ENCODE data around the gene OLIG1. TPM values are rescaled to one million over a fixed set of nuclear protein-coding genes. Genes with fewer than 3 reads are reported as not detected.
A peak's percentile ranks its signal among the peaks of the same experiment; 100 is the strongest.

Gene OLIG1
- total RNA-seq, 1 donor from 2014 or later = not detected

- intact Hi-C loops (cut with micrococcal nuclease) = no loop called here
- Mint-ChIP-seq H3K4me3 (no peak overlapping the region), H3K36me3 (ENCODE audit: low read depth) (no peaks in the 10 kb centered on the region), H3K27me3 (peaks cover 14% of the 10 kb centered on the region), H3K27ac (no peak overlapping the region), H3K9me3 (no peaks in the 10 kb centered on the region), H3K4me1 (peaks cover 3% of the 10 kb centered on the region)
- no peak for DNase-seq
Measured at GRCh38 chr21:33059380-33059841, 10.5 kb upstream of the OLIG1 start.

- no peak for DNase-seq
- Mint-ChIP-seq H3K27me3 (peaks cover 25% of the 10 kb centered on the region), H3K4me3 (no peak overlapping the region), H3K9me3 (no peaks in the 10 kb centered on the region), H3K36me3 (ENCODE audit: low read depth) (no peaks in the 10 kb centered on the region), H3K27ac (no peak overlapping the region), H3K4me1 (peaks cover 5% of the 10 kb centered on the region)
- intact Hi-C loops (cut with micrococcal nuclease) = no loop called here
Measured at GRCh38 chr21:33061233-33061632, 8.7 kb upstream of the OLIG1 start.

GRCh38 chr21:33063375-33063883, 6.5 kb upstream of the OLIG1 start:
- intact Hi-C loops (cut with micrococcal nuclease) = no loop called here
- H3K9me3 Mint-ChIP-seq = peaks cover 2% of the 10 kb centered on the region
- no peak overlapping the region for H3K4me3 Mint-ChIP-seq
- no peak overlapping the region for H3K27ac Mint-ChIP-seq
- DNase-seq = no peak
- H3K4me1 Mint-ChIP-seq = peaks cover 3% of the 10 kb centered on the region
- H3K27me3 Mint-ChIP-seq = peaks cover 40% of the 10 kb centered on the region
- no peaks in the 10 kb centered on the region for H3K36me3 Mint-ChIP-seq (ENCODE audit: low read depth)

DNA sequence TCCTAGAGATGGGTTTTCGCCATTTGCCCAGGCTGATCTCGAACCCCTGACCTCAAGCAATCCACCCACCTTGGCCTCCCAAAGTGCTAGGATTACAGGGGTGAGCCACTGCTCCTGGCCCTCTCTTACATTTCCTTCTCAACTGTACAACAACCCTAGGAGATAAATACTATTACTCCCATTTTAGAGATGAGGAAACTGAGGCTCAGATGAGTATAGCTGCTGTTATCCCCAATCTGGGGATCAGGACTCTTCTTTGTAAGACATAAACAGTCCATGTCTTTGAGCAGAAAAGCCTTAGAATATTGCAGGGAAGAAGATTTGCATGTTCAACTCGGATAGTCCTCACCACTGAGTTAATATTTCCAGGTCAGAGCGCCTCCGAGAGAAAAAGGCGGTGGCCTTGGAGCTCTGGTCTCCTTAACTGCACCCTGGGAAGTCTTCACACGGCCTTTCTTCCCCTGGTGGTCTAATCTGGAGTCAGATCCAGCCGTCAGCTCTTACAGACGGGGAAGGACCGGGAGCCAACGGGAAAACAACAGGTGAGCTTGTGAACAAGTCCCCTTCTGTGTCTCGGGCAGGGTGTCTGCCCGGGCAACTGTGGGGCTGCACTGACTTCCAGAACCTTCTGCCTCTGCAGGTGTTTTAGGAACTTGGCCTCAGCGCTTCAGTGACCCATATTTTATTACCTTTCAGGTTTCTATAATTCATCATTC, 5.9 kb upstream of the OLIG1 start:
- intact Hi-C loops (cut with micrococcal nuclease) = no loop called here
- Mint-ChIP-seq H3K4me1 (peaks cover 2% of the 10 kb centered on the region), H3K36me3 (ENCODE audit: low read depth) (no peaks in the 10 kb centered on the region), H3K9me3 (peaks cover 4% of the 10 kb centered on the region), H3K4me3 (no peak overlapping the region), H3K27ac (no peak overlapping the region), H3K27me3 (peaks cover 44% of the 10 kb centered on the region)
- DNase-seq = no peak

- DNase-seq = no peak
- H3K27ac Mint-ChIP-seq = no peak overlapping the region
- H3K4me1 Mint-ChIP-seq = peaks cover 2% of the 10 kb centered on the region
- intact Hi-C loops (cut with micrococcal nuclease) = no loop called here
- no peaks in the 10 kb centered on the region for H3K36me3 Mint-ChIP-seq (ENCODE audit: low read depth)
- no peak overlapping the region for H3K4me3 Mint-ChIP-seq
- H3K9me3 Mint-ChIP-seq = peaks cover 7% of the 10 kb centered on the region
- H3K27me3 Mint-ChIP-seq = peaks cover 52% of the 10 kb centered on the region
Measured at GRCh38 chr21:33064623-33065390, 5.1 kb upstream of the OLIG1 start.

GRCh38 chr21:33067043-33067442, 2.9 kb upstream of the OLIG1 start:
- no peak overlapping the region for H3K4me3 Mint-ChIP-seq
- H3K9me3 Mint-ChIP-seq = peaks cover 7% of the 10 kb centered on the region
- DNase-seq = no peak
- H3K27me3 Mint-ChIP-seq = peaks cover 60% of the 10 kb centered on the region
- H3K4me1 Mint-ChIP-seq = peaks cover 9% of the 10 kb centered on the region
- no peak overlapping the region for H3K27ac Mint-ChIP-seq
- H3K36me3 Mint-ChIP-seq (ENCODE audit: low read depth) = no peaks in the 10 kb centered on the region
- intact Hi-C loops (cut with micrococcal nuclease) = no loop called here

DNA sequence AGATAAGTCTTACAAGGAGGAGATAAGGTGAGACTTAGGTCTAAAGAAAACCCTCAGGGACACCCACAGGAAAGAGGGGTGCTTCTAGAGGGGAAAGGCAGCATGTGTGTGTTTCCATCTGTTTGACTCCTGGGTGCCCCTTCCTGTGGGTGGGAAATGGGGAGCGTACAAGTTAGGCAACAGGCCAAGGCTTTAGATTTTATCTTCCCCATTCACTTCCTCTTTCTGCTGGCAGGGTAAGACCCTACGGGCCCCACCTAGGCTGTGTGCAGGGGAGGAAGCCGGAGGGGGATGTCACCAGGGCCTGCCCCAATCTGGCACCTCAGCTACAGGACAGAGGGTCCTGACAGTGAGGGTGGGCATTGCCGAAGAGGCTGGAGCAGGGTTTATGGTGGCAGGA, 2.5 kb upstream of the OLIG1 start:
- Mint-ChIP-seq H3K27me3 (peaks cover 63% of the 10 kb centered on the region), H3K4me3 (no peak overlapping the region), H3K4me1 (peaks cover 11% of the 10 kb centered on the region), H3K9me3 (peaks cover 7% of the 10 kb centered on the region), H3K27ac (no peak overlapping the region), H3K36me3 (ENCODE audit: low read depth) (no peaks in the 10 kb centered on the region)
- intact Hi-C loops (cut with micrococcal nuclease) = no loop called here
- no peak for DNase-seq

DNA sequence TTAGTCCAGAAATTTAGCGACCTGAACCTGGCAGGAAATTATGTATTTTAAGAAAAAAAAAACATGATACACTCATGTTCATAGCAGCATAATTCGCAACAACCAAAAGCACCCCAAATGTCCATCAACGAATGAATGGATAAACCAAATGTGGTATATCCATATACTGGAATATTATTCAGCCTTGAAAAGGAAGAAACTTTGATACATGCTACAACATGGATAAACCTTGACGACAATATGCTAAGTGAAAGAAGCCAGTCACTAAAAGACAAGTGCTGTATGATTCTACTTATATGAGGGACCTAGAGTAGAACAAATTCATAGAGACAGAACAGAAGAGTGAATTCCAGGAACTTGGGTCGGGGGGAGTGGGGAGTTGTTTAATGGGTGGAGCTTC, 698 bp upstream of the OLIG1 start:
- Mint-ChIP-seq H3K9me3 (peaks cover 7% of the 10 kb centered on the region), H3K27me3 (peaks cover 81% of the 10 kb centered on the region), H3K36me3 (ENCODE audit: low read depth) (no peaks in the 10 kb centered on the region), H3K4me1 (peaks cover 11% of the 10 kb centered on the region), H3K27ac (no peak overlapping the region), H3K4me3 (peak overlapping the region; percentile 55)
- intact Hi-C loops (cut with micrococcal nuclease) = no loop called here
- DNase-seq = no peak

GRCh38 chr21:33069645-33069993, 322 bp upstream of the OLIG1 start:
- Mint-ChIP-seq H3K9me3 (peaks cover 7% of the 10 kb centered on the region), H3K27me3 (peaks cover 82% of the 10 kb centered on the region), H3K4me1 (peaks cover 10% of the 10 kb centered on the region), H3K4me3 (peak overlapping the region; percentile 55), H3K36me3 (ENCODE audit: low read depth) (no peaks in the 10 kb centered on the region), H3K27ac (no peak overlapping the region)
- no peak for DNase-seq
- intact Hi-C loops (cut with micrococcal nuclease) = no loop called here

DNA sequence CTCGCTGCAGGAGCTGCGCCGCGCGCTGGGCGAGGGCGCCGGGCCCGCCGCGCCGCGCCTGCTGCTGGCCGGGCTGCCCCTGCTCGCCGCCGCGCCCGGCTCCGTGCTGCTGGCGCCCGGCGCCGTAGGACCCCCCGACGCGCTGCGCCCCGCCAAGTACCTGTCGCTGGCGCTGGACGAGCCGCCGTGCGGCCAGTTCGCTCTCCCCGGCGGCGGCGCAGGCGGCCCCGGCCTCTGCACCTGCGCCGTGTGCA, 730 bp downstream of the OLIG1 start:
- Mint-ChIP-seq H3K27ac (no peak overlapping the region), H3K9me3 (peaks cover 7% of the 10 kb centered on the region), H3K4me3 (no peak overlapping the region)

DNA sequence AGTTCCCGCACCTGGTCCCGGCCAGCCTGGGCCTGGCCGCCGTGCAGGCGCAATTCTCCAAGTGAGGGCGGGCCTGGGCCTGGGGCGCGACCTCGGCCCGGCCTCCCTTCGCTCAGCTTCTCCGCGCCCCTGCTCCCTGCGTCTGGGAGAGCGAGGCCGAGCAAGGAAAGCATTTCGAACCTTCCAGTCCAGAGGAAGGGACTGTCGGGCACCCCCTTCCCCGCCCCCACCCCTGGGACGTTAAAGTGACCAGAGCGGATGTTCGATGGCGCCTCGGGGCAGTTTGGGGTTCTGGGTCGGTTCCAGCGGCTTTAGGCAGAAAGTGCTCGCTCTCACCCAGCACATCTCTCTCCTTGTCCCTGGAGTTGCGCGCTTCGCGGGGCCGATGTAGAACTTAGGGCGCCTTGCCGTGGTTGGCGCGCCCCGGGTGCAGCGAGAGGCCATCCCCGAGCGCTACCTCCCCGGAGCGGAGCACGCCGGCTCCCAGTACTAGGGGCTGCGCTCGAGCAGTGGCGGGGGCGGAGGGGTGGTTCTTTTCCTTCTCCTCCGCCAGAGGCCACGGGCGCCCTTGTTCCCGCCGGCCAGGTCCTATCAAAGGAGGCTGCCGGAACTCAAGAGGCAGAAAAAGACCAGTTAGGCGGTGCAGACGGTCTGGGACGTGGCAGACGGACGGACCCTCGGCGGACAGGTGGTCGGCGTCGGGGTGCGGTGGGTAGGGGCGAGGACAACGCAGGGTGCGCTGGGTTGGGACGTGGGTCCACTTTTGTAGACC, 1.2 kb downstream of the OLIG1 start:
- Mint-ChIP-seq H3K27me3 (peaks cover 80% of the 10 kb centered on the region), H3K9me3 (peaks cover 7% of the 10 kb centered on the region), H3K27ac (no peak overlapping the region), H3K36me3 (ENCODE audit: low read depth) (no peaks in the 10 kb centered on the region), H3K4me1 (peaks cover 9% of the 10 kb centered on the region), H3K4me3 (peak overlapping the region; percentile 76)
- DNase-seq = peak; percentile 64
- intact Hi-C loops (cut with micrococcal nuclease) = loop anchor here (2.0 kb wide), 1 partner anchor 42 kb away; no protein-coding TSS in a partner anchor

More for the DNA sequence above, 730 bp downstream of the OLIG1 start:
- intact Hi-C loops (cut with micrococcal nuclease) = loop anchor here (2.0 kb wide), 1 partner anchor 42 kb away; no protein-coding TSS in a partner anchor
- DNase-seq = no peak
- peaks cover 83% of the 10 kb centered on the region for H3K27me3 Mint-ChIP-seq
- H3K4me1 Mint-ChIP-seq = peaks cover 9% of the 10 kb centered on the region
- H3K36me3 Mint-ChIP-seq (ENCODE audit: low read depth) = no peaks in the 10 kb centered on the region

GRCh38 chr21:33071770-33072306, 1.9 kb downstream of the OLIG1 start:
- Mint-ChIP-seq H3K4me3 (peak overlapping the region; percentile 76), H3K27me3 (peaks cover 78% of the 10 kb centered on the region), H3K9me3 (peaks cover 7% of the 10 kb centered on the region), H3K27ac (no peak overlapping the region), H3K36me3 (ENCODE audit: low read depth) (no peaks in the 10 kb centered on the region), H3K4me1 (peaks cover 9% of the 10 kb centered on the region)
- intact Hi-C loops (cut with micrococcal nuclease) = loop anchor here (2.0 kb wide), 1 partner anchor 43 kb away; no protein-coding TSS in a partner anchor
- peak; percentile 64 for DNase-seq

- intact Hi-C loops (cut with micrococcal nuclease) = no loop called here
- no peak for DNase-seq
- Mint-ChIP-seq H3K4me1 (peaks cover 9% of the 10 kb centered on the region), H3K4me3 (no peak overlapping the region), H3K27ac (no peak overlapping the region), H3K36me3 (ENCODE audit: low read depth) (no peaks in the 10 kb centered on the region), H3K9me3 (peaks cover 3% of the 10 kb centered on the region), H3K27me3 (peaks cover 73% of the 10 kb centered on the region)
Measured at GRCh38 chr21:33073636-33074035, 3.7 kb downstream of the OLIG1 start.
